ENCODE data around the gene EIF3I.

EIF3I gene

DNA sequence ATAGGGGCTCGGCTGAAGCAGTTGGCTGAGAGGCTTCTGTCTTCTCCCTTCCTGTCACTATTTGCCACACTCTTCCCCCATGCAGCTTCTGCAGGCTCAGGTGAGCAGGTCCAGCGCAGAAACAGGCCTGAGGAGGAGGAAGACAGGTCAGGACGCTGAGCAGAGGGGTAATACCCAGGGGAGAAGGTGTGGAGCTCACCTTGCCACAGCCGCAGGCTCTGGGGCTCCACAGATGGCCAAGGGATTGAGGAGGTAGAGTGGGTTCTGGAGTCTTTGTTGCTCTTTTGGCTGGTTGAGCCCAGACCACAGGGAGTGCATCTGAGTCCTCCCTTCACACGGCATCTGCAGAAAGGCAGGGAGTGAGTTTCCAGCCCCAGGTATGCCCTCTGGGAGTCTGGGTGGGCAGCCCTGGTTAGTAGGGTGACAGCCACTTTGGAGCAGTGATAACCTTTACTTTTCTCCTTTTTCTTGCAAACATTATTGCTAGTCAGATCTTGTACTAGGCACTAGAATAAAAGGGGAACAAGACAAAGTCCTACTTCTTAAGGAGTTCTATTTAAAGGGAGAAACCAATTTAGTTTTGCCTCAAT lies 9.7 kb downstream of the EIF3I start:
- TF ChIP-seq, protein P1, sequence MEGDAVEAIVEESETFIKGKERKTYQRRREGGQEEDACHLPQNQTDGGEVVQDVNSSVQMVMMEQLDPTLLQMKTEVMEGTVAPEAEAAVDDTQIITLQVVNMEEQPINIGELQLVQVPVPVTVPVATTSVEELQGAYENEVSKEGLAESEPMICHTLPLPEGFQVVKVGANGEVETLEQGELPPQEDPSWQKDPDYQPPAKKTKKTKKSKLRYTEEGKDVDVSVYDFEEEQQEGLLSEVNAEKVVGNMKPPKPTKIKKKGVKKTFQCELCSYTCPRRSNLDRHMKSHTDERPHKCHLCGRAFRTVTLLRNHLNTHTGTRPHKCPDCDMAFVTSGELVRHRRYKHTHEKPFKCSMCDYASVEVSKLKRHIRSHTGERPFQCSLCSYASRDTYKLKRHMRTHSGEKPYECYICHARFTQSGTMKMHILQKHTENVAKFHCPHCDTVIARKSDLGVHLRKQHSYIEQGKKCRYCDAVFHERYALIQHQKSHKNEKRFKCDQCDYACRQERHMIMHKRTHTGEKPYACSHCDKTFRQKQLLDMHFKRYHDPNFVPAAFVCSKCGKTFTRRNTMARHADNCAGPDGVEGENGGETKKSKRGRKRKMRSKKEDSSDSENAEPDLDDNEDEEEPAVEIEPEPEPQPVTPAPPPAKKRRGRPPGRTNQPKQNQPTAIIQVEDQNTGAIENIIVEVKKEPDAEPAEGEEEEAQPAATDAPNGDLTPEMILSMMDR (IDR thresholded peaks at IDR 0.05; ENCODE audit: low read depth, low read length, missing control alignments), result no peak
- DNase-seq (ENCODE audit: low read depth), result no peak

DNA sequence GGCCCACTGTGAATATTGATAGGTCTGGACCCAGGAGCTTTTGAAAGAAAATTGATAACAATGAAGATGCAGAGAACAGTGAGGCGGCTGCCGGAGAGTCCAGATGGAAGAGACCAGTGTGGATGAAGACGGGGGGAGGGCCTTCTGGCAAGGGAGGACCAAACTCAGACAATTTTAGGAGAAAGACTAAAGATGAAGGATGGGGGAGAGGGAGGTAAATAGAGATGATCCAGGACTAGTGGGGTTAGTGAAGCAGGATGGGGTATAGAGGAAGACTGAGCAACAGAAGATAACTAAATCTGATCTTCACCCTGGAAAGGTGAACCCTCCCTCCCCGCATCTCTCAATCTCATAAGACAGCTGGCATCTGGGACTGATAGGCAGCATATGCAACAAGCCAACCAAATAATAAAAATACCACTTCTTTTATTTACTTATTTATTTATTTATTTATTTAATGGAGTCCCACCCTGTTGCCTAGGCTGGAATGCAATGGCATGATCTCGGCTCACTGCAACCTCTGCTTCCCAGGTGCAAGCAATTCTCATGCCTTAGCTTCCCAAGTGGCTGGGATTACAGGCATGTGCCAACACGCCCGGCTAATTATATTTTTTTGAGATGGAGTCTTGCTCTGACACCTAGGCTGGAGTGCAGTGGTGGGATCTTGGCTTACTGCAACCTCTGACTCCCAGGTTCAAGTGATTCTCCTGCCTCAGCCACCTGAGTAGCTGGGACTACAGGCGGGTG lies 10.5 kb downstream of the EIF3I start:
- DNase-seq (ENCODE audit: low read depth), result no peak
- no peak overlapping the region for H3K4me3 ChIP-seq (ENCODE audit: low read depth, low read length)
- TF ChIP-seq, protein P1 (IDR thresholded peaks at IDR 0.05; ENCODE audit: low read depth, low read length, missing control alignments), result no peak

More for the DNA sequence above, 9.7 kb downstream of the EIF3I start:
- no peak overlapping the region for H3K4me3 ChIP-seq (ENCODE audit: low read depth, low read length)

DNA sequence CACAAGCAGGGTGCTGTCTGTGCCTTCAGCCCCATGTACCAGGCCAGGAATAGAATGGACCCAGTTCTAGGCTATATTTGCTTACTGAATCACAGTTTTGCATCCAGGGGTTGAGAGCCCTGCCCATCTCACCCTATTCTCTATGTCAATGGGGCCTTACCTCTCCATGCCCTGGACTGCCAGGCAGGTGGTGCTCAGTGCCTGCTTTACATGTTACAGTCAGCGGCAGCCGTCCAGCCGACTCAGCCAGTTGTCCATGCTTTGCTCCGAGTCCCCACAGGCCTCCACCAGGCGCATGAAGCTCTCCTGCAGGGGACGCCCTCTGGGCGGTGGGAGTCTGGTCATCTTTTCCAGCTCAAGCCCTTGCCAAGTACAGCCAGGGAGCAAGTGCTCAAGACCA lies 12.6 kb downstream of the EIF3I start:
- no peak overlapping the region for H3K4me3 ChIP-seq (ENCODE audit: low read depth, low read length)
- TF ChIP-seq, protein P1 (IDR thresholded peaks at IDR 0.05; ENCODE audit: low read depth, low read length, missing control alignments), result no peak
- no peak for DNase-seq (ENCODE audit: low read depth)

DNA sequence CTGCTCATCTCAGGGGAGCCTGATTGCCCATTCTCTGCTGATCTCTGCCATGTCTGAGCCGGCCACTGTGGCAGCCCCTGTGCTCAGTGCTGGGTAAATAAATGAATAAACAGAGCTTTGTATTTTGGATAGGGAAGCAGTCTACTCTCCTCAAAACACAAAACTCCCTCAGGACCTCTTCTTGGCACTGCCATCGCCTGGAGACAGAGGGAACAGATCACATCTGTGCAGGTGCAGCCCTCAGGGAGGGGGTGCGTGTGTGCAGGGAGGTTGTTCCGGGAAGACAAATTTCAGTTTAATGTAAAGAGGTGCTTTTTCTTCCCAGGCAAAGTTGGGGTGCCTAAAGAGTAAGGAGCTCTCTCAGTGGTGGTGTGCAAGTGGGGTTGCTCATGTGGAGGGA lies 17.1 kb downstream of the EIF3I start:
- no peak for DNase-seq (ENCODE audit: low read depth)
- TF ChIP-seq, protein P1 (IDR thresholded peaks at IDR 0.05; ENCODE audit: low read depth, low read length, missing control alignments), result no peak
- H3K4me3 ChIP-seq (ENCODE audit: low read depth, low read length), result no peak overlapping the region

DNA sequence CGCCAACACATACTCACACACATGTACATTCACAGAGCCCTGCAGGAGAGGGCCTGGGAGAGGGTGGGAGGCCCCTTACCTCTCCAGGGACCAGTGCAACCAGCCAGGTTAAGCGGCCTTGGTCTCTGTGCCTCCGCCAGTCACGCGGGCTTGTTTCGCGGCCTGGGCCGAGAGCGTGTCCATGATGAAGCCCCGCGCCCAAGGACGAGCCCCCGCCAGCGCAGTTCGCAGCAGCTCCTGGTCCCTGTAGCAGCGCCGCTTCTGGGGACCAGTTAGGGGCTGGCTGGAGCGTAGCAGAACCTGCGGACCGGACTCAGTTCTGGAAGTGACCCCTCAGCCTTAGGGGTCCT lies 17.6 kb downstream of the EIF3I start:
- no peak overlapping the region for H3K4me3 ChIP-seq (ENCODE audit: low read depth, low read length)
- no peak for DNase-seq (ENCODE audit: low read depth)
- TF ChIP-seq, protein P1 (IDR thresholded peaks at IDR 0.05; ENCODE audit: low read depth, low read length, missing control alignments), result no peak

DNA sequence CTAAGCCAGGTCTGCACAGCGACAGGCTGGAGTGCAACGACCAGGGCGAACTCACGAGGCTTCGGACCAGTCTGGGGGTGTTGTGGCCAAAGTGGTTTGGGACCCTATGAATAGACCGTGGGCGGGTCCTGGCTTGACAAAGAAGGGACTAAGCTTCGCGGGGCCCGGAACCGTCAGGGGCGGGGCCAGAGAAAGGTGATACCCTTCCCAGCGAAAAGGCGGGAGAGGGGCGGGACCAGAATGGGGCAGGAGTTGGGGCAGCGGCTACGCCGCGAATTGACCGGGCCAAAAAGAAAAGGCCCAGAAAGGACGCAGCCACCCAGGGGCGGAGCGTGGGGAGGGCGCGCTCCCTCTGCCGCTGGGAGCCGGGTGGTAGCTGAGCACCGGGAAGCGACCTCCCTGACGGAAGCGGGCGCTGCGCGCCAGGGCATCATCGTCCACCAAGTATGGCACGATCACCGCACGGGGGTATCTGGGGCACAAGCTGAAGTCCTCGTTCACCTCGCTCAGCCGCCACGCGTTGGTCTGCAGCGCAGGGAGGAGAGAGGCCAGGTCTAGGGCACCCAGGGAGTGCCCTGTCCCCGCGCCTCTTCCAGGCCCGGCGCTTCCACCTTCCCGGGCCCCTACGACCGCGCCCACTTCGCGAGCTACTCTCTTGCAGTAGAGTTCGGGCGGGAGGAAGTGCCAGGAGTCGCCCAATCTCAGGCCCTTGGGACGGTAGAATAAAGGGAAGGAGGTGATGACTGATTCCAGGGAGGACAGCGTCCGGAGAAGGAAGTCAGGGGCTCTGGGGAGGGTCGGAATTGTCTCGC lies 18.1 kb downstream of the EIF3I start:
- no peak for DNase-seq (ENCODE audit: low read depth)
- TF ChIP-seq, protein P1 (IDR thresholded peaks at IDR 0.05; ENCODE audit: low read depth, low read length, missing control alignments), result no peak
- H3K4me3 ChIP-seq (ENCODE audit: low read depth, low read length), result peak overlapping the region; percentile 60
